ENCODE data around the gene ANO5. TPM values are rescaled to one million over a fixed set of nuclear protein-coding genes. Genes with fewer than 3 reads are reported as not detected.
"Not testable (repeated sequence)": the region's sequence is repeated elsewhere in the genome, so short reads cannot be mapped to it uniquely, and the experiment has no call there.

The ANO5 gene
- total RNA-seq, 2 donors from 2014 or later: 0.02 TPM; not detected in 1

GRCh38 chr11:22268983-22269624 is 76.2 kb downstream of the ANO5 start:
- not testable (repeated sequence) for H3K27ac Mint-ChIP-seq; H3K36me3 Mint-ChIP-seq; ATAC-seq; H3K9me3 Mint-ChIP-seq; DNase-seq (ENCODE audit: low spot score in 2 of 2)

GRCh38 chr11:22273781-22274180 is 80.9 kb downstream of the ANO5 start:
- H3K9me3 Mint-ChIP-seq: no peaks in the 10 kb centered on the region
- ATAC-seq: no peak
- no peak overlapping the region for H3K27ac Mint-ChIP-seq
- DNase-seq (ENCODE audit: low spot score in 2 of 2): no peak
- no peaks in the 10 kb centered on the region for H3K36me3 Mint-ChIP-seq

- ATAC-seq (no peak), DNase-seq (ENCODE audit: low spot score in 2 of 2) (no peak)
- H3K27ac Mint-ChIP-seq: no peak overlapping the region
Observed at GRCh38 chr11:22275600-22275999, 82.7 kb downstream of the ANO5 start.

GRCh38 chr11:22276535-22276934 is 83.7 kb downstream of the ANO5 start:
- no peaks in the 10 kb centered on the region for H3K9me3 Mint-ChIP-seq
- ATAC-seq (no peak), DNase-seq (ENCODE audit: low spot score in 2 of 2) (no peak)
- H3K27ac Mint-ChIP-seq: no peak overlapping the region
- no peaks in the 10 kb centered on the region for H3K36me3 Mint-ChIP-seq

More at GRCh38 chr11:22275600-22275999, 82.7 kb downstream of the ANO5 start:
- H3K9me3 Mint-ChIP-seq: no peaks in the 10 kb centered on the region
- no peaks in the 10 kb centered on the region for H3K36me3 Mint-ChIP-seq

- not testable (repeated sequence) for H3K36me3 Mint-ChIP-seq; DNase-seq (ENCODE audit: low spot score in 2 of 2); H3K9me3 Mint-ChIP-seq; ATAC-seq; H3K27ac Mint-ChIP-seq
Observed at GRCh38 chr11:22284991-22285390, 92.1 kb downstream of the ANO5 start.

GRCh38 chr11:22302368-22302767 is 109.5 kb downstream of the ANO5 start:
- no peaks in the 10 kb centered on the region for H3K36me3 Mint-ChIP-seq
- DNase-seq (ENCODE audit: low spot score in 2 of 2) (no peak), ATAC-seq (no peak)
- H3K27ac Mint-ChIP-seq: no peak overlapping the region
- no peaks in the 10 kb centered on the region for H3K9me3 Mint-ChIP-seq

- no peak overlapping the region for H3K27ac Mint-ChIP-seq
Observed at GRCh38 chr11:22304337-22304961, 111.6 kb downstream of the ANO5 start.

GRCh38 chr11:22317656-22318055 is 124.8 kb downstream of the ANO5 start:
- H3K36me3 Mint-ChIP-seq: no peaks in the 10 kb centered on the region
- no peak overlapping the region for H3K27ac Mint-ChIP-seq
- DNase-seq (ENCODE audit: low spot score in 2 of 2): no peak
- no peak for ATAC-seq
- H3K9me3 Mint-ChIP-seq: no peaks in the 10 kb centered on the region

More at GRCh38 chr11:22304337-22304961, 111.6 kb downstream of the ANO5 start:
- no peak for ATAC-seq
- no peaks in the 10 kb centered on the region for H3K9me3 Mint-ChIP-seq
- DNase-seq (ENCODE audit: low spot score in 2 of 2): no peak
- H3K36me3 Mint-ChIP-seq: no peaks in the 10 kb centered on the region

- DNase-seq (ENCODE audit: low spot score in 2 of 2) (no peak), ATAC-seq (no peak)
- Mint-ChIP-seq H3K36me3 (no peaks in the 10 kb centered on the region), H3K27ac (no peak overlapping the region), H3K9me3 (no peaks in the 10 kb centered on the region)
Observed at GRCh38 chr11:22331771-22332170, 138.9 kb downstream of the ANO5 start.

Other genes with a start within 250 kb of the ANO5 start
- gene SLC17A6, start 145.3 kb downstream of the ANO5 start, total RNA-seq: not detected